Measurements from ENCODE around the gene ZNF585A.
A peak's percentile ranks its signal among the peaks of the same experiment; 100 is the strongest.
"Not testable (repeated sequence)": the region's sequence is repeated elsewhere in the genome, so short reads cannot be mapped to it uniquely, and the experiment has no call there.

The ZNF585A gene

DNA sequence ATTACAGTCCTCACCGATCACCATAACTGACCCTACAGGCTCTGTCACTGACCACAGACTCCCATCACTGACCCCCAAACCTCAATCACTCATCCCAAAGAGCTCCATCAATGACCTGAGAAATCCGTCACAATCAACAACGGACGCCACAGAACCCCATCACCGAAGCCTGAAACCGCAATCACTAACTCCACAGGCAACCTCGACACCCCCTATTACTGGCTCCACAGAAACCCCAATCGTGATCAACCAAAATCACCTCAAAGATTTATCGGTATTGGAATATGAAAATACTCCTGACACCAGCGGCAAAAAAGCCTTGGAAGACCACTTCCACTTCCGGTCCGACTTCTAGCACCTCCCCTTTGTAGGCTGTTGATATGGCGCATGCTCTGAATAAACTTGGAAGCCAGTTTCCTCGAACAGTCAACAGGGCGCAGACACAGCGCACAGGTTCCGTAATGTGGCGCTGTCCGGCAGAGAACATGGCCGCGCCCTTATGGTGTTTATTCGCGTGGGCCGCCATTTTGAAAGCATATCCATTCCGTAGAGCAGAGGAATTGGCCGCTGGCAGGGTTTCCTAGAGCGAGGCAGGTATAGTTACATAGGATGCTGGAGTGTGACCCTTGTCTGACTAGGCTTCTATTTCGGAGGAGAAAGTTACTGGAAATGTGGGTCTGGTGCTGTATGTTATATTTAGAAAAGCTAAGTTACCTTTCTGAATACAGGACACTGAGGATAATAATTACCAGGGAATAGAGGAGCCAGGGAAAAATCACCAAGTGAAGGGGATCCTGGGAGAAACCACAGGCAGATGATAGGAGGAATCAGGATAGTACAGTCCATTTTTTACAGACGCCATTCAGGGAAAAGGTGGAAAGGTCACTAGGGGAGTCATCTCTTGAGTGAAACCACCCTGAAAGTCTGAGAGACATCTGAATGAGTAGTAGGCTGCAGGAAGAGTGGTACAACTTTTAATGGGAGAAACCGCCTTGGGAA, at the start of gene ZNF585A:
ZNF585A (minus strand) TSS at position 328 of the 999 bp plus-strand sequence. CDS start 2,785 bp downstream, outside the sequence.
- peak; percentile 63 to 76 (median 70) for DNase-seq (ENCODE audit: low read depth in 4 of 4, low spot score in 1 of 4)

GRCh38 chr19:37221136-37221535, 48.6 kb upstream of the ZNF585A start:
- no peak for DNase-seq (ENCODE audit: low read depth in 4 of 4, low spot score in 1 of 4)

- no peak for DNase-seq (ENCODE audit: low read depth in 4 of 4, low spot score in 1 of 4)
Observed at GRCh38 chr19:37220383-37220782, 47.9 kb upstream of the ZNF585A start.

DNA sequence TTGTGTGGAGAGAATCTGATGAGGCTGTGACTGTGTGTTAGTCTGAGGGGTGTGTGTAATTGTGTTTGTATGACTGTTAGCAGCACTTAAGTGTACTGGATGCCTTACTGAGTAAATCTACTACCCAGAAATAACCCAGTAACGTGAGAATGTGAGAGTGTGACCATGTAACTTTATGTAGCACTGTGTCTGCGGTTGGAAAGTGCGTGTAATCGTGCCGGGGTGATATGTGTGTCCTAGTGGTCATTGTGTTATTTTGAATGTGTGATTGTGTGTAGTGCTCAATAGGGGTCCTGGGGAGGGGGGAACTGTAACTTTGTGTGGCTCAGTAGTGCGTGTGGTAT, 46.1 kb upstream of the ZNF585A start:
- DNase-seq (ENCODE audit: low read depth in 4 of 4, low spot score in 1 of 4), result no peak

- peak; percentile 50 to 79 (median 66) for DNase-seq (ENCODE audit: low read depth in 4 of 4, low spot score in 1 of 4)
Observed at GRCh38 chr19:37217775-37218591, 45.5 kb upstream of the ZNF585A start, which contains the start of gene ZNF383. TSS of gene ZNF383 (plus strand) at chr19:37218214. CDS start at chr19:37230454, 12,240 bp downstream.

- no peak for DNase-seq (ENCODE audit: low read depth in 4 of 4, low spot score in 1 of 4)
Observed at GRCh38 chr19:37217480-37217774, 44.9 kb upstream of the ZNF585A start.

DNA sequence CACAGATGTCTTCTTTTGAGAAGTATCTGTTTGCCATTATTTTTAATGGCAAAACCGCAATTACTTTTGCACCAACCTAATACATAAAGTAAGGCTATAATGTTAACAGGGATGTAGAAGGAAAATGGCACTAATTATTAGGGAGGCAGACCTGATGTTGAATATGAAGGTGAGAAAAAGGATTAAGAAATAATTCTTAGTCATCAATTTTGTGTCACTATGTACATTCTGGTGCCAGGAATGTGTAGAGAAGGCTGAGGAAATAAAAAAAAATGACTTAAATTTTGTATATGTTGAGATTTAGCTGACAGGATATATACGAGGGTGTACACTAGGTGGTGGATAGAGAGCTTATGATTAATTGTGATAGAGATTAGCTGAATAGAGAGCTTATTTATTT, 25.3 kb upstream of the ZNF585A start:
- no peak for DNase-seq (ENCODE audit: low read depth in 4 of 4, low spot score in 1 of 4)

- DNase-seq (ENCODE audit: low read depth in 4 of 4, low spot score in 1 of 4), result not testable (repeated sequence)
Observed at GRCh38 chr19:37197115-37197514, 24.6 kb upstream of the ZNF585A start.

DNA sequence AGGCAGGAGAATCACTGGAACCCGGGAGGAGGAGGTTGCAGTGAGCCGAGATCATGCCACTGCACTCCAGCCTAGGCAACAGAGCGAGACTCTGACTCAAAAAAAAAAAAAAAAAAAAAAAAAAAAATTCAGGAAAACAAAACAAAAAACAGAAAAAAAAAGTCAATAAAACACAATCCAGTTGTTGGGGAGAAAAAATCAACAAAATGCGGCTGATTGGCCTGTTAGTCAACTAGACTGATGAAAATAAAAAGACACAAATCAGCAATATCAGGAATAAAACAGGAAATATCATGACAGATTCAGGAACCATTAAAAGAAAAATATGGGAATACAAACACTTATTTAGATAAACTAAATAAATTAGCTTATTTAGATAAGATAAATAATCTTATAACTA, 22.8 kb upstream of the ZNF585A start:
- DNase-seq (ENCODE audit: low read depth in 4 of 4, low spot score in 1 of 4), result not testable (repeated sequence)

- not testable (repeated sequence) for DNase-seq (ENCODE audit: low read depth in 4 of 4, low spot score in 1 of 4)
Observed at GRCh38 chr19:37186071-37186470, 13.6 kb upstream of the ZNF585A start.

GRCh38 chr19:37165635-37166034, 6.9 kb downstream of the ZNF585A start:
- DNase-seq (ENCODE audit: low read depth in 4 of 4, low spot score in 1 of 4), result no peak

DNA sequence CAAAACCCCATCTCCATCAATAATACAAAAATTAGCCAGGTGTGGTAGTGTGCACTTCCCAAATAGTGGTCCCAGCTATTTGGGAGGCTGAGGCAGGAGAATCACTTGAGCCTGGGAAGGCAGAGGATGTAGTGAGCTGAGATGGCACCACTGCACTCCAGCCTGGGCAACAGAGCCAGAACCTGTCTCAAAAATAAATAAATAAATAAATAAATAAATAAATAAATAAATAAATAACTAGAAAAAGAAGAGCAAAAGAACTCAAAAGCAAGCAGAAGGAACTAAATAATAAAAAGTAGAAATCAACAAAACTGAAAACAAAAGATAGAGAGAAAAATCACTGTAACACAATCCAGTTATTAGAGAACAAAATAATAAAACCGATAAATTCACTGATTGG, 12.3 kb downstream of the ZNF585A start:
- DNase-seq (ENCODE audit: low read depth in 4 of 4, low spot score in 1 of 4), result no peak

- DNase-seq (ENCODE audit: low read depth in 4 of 4, low spot score in 1 of 4), result no peak
Observed at GRCh38 chr19:37148214-37148613, 24.3 kb downstream of the ZNF585A start.

GRCh38 chr19:37136111-37136510, 36.4 kb downstream of the ZNF585A start:
- DNase-seq (ENCODE audit: low read depth in 4 of 4, low spot score in 1 of 4), result no peak

GRCh38 chr19:37128821-37129177, 43.7 kb downstream of the ZNF585A start:
- no peak for DNase-seq (ENCODE audit: low read depth in 4 of 4, low spot score in 1 of 4)

GRCh38 chr19:37127999-37128820, 44.3 kb downstream of the ZNF585A start:
- DNase-seq (ENCODE audit: low read depth in 4 of 4, low spot score in 1 of 4), result no peak

DNA sequence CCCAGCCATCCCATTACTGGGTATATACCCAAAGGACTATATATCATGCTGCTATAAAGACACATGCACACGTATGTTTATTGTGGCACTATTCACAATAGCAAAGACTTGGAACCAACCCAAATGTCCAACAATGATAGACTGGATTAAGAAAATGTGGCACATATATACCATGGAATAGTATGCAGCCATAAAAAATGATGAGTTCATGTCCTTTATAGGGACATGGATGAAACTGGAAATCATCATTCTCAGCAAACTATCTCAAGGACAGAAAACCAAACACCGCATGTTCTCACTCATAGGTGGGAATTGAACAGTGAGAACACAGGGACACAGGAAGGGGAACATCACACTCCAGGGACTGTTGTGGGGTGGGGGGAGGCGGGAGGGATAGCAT, 50.4 kb downstream of the ZNF585A start:
- DNase-seq (ENCODE audit: low read depth in 4 of 4, low spot score in 1 of 4), result not testable (repeated sequence)

DNA sequence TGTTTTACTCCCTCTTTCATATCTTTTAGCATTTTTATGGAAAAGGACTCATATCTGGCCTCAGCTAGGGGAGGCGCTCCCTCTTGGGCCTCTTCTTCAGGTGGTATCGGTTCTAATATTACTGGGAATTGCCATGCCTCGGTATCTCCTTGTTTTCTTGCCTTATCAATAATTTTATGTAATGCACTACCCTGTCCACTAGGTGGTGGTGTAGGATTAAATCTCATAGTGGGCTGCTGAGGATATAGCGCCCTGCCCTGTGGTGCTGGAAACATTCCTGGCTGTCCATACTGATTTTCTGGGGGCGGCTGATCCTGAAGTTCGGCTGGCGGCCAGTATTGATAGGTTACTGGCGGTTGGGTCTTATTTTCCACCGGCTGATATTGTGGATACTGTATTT, 58.5 kb downstream of the ZNF585A start:
- DNase-seq (ENCODE audit: low read depth in 4 of 4, low spot score in 1 of 4), result no peak

- not testable (repeated sequence) for DNase-seq (ENCODE audit: low read depth in 4 of 4, low spot score in 1 of 4)
Observed at GRCh38 chr19:37111753-37112152, 60.7 kb downstream of the ZNF585A start.

- not testable (repeated sequence) for DNase-seq (ENCODE audit: low read depth in 4 of 4, low spot score in 1 of 4)
Observed at GRCh38 chr19:37104135-37104534, 68.4 kb downstream of the ZNF585A start.

DNA sequence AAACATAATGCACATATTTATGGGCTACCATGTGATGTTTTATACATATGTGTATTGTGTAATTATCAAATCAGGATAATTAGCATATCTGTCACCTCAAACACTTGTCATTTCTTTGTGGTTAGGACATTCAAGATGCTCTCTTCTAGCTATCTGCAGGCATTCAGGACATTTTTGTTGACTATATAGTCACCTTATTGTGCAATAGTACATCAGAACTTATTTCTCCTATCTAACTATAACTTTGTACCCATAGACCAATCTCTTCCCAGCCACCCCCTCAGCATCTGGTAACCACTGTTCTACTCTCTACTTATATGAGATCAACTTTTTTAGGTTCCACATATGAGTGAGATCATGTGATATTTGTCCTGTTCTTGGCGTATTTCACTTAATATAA, 73.9 kb downstream of the ZNF585A start:
- DNase-seq (ENCODE audit: low read depth in 4 of 4, low spot score in 1 of 4), result no peak
